K562 (cell line): ENCODE measurements around the gene MBD3. TPM values are rescaled to one million over a fixed set of nuclear protein-coding genes. Genes with fewer than 3 reads are reported as not detected.

Experiments
- ATAC-seq: fragments of 200-7000 bp; cut with Tn5 transposase; 3 replicates; pipeline ENCODE4 v1.9.1; 2020; ENCODE audit warnings: moderate library complexity
- BruUV-seq: library from RNA; stranded (reverse); fragments of 400-500 nt; replicated peaks from 2 replicates; lab custom pipeline; 2021; lab: Mats Ljungman, UMichigan
- CTCF ChIA-PET: fragments of 300-600 bp; formaldehyde crosslinking; extraction: SDS; loops from one replicate; lab custom pipeline; 2021; ENCODE audit warnings: low intra/inter-chr PET ratio; lab: Yijun Ruan, JAX
- POLR2A ChIA-PET: fragments of 300-600, 350-650 bp; sonication (Branson Sonifier 250); formaldehyde crosslinking; extraction: SDS; loops from one replicate; lab custom pipeline; 2021; ENCODE audit warnings: antibody characterized with exemption, inconsistent platforms; lab: Yijun Ruan, JAX
- DNase-seq, 4 experiments: peaks; one replicate each; pipeline versions ENCODE4 v3.0.0 to v3.0.0-alpha.2; 2011 to 2018; ENCODE audit warnings: low spot score in 3 of 4, mixed read lengths in 3 of 4; ENCODE audit errors: extremely low read depth in 1 of 4
- FAIRE-seq: peaks from 2 replicates; lab custom pipeline; 2011; peaks lifted over from hg19 to GRCh38; lab: Jason Lieb, UNC
- H2AFZ ChIP-seq: 2 replicates; pipeline ENCODE4 v1.6.0; 2011; ENCODE audit warnings: low read depth, low read length, control low read depth, inconsistent platforms
- H3K27ac ChIP-seq: fragments of 200-600 bp; 3 replicates; pipeline ENCODE4 v1.8.0; 2011; ENCODE audit warnings: low read depth, mild to moderate bottlenecking, control low read depth, inconsistent platforms, low read length, moderate library complexity, mixed read lengths; ENCODE audit errors: extremely low read depth
- H3K27me3 ChIP-seq, 2 experiments: fragments of 300-600 bp in 1 of 2; 2 replicates in 1 of 2; 3 replicates in 1 of 2; pipeline versions ENCODE4 v1.6.0 to v1.8.0; 2011; ENCODE audit warnings: inconsistent platforms in 2 of 2, low read length in 2 of 2, mild to moderate bottlenecking in 1 of 2, mixed read lengths in 1 of 2, moderate library complexity in 1 of 2; ENCODE audit not compliant: control insufficient read depth in 2 of 2, insufficient read depth in 2 of 2
- H3K36me3 ChIP-seq: fragments of 300-600 bp; 3 replicates; pipeline ENCODE4 v1.8.0; 2011; ENCODE audit warnings: mild to moderate bottlenecking, low read length, inconsistent platforms; ENCODE audit not compliant: control insufficient read depth, insufficient read depth
- H3K4me1 ChIP-seq, 2 experiments: fragments of 200-600 bp in 1 of 2; replicated peaks in 1 of 2; 2 replicates in 1 of 2; 3 replicates in 1 of 2; pipeline versions ENCODE4 v1.5.1 to v1.8.0; 2011; ENCODE audit warnings: inconsistent platforms in 2 of 2, low read length in 2 of 2, mild to moderate bottlenecking in 1 of 2, mixed read lengths in 1 of 2, moderate library complexity in 1 of 2; ENCODE audit not compliant: control insufficient read depth in 2 of 2, insufficient read depth in 2 of 2
- H3K4me2 ChIP-seq: 2 replicates; pipeline ENCODE4 v1.6.1; 2011; ENCODE audit warnings: low read length, control low read depth, inconsistent platforms, mixed read lengths; ENCODE audit not compliant: insufficient read depth
- H3K4me3 ChIP-seq: fragments of 200-600 bp; sonication (generic), shearing (Covaris generic); 2 replicates; pipeline ENCODE4 v1.5.1; 2016; ENCODE audit warnings: control low read depth, inconsistent platforms
- H3K79me2 ChIP-seq: fragments of 200-600 bp; 3 replicates; pipeline ENCODE4 v1.8.0; 2011; ENCODE audit warnings: low read length, inconsistent platforms; ENCODE audit not compliant: control insufficient read depth, insufficient read depth
- H3K9ac ChIP-seq, 2 experiments: 2 replicates each; pipeline versions ENCODE4 v1.6.0 to v1.6.1; 2011; ENCODE audit warnings: low read depth in 2 of 2, low read length in 2 of 2, control low read depth in 1 of 2, inconsistent platforms in 1 of 2, mild to moderate bottlenecking in 1 of 2, mixed read lengths in 1 of 2; ENCODE audit not compliant: insufficient read depth in 1 of 2
- H3K9me1 ChIP-seq: one replicate; pipeline ENCODE4 v1.6.0; 2011; ENCODE audit warnings: inconsistent platforms, mild to moderate bottlenecking, low read length, moderate library complexity; ENCODE audit not compliant: control insufficient read depth, insufficient read depth
- H3K9me3 ChIP-seq: replicated peaks from 2 replicates; pipeline ENCODE4 v1.5.1; 2011; ENCODE audit warnings: low read depth, low read length, inconsistent platforms; ENCODE audit not compliant: control insufficient read depth, insufficient read depth
- H4K20me1 ChIP-seq: replicated peaks from 2 replicates; pipeline ENCODE4 v1.6.1; 2011; ENCODE audit warnings: low read length, inconsistent platforms, mixed read lengths; ENCODE audit not compliant: control insufficient read depth, insufficient read depth
- GTF3C2 ChIP-seq: IDR thresholded peaks from 3 replicates; pipeline ENCODE4 v1.6.1; 2011; ENCODE audit warnings: borderline replicate concordance, mild to moderate bottlenecking, moderate library complexity; ENCODE audit not compliant: insufficient read length; ENCODE audit errors: extremely low read depth
- HCFC1 ChIP-seq: IDR thresholded peaks from 2 replicates; pipeline ENCODE4 v1.6.1; 2012; ENCODE audit warnings: low read depth, low read length, improper control_type of control experiment
- HDAC2 ChIP-seq: fragments of 450-650 bp; IDR thresholded peaks from 2 replicates; pipeline ENCODE4 v1.6.1; 2016; ENCODE audit warnings: mild to moderate bottlenecking
- MED1 ChIP-seq: sonication (generic); formaldehyde crosslinking; IDR thresholded peaks from 2 replicates; pipeline ENCODE4 v1.8.1; 2023; ENCODE audit warnings: missing genetic modification reagents, borderline replicate concordance
- MEIS2 ChIP-seq: fragments of 450-650 bp; IDR thresholded peaks from 2 replicates; pipeline ENCODE4 v1.6.1; 2014; ENCODE audit warnings: mild to moderate bottlenecking; ENCODE audit not compliant: partially characterized antibody
- NCOA6 ChIP-seq: fragments of 450-650 bp; IDR thresholded peaks from 2 replicates; pipeline ENCODE4 v1.6.1; 2017; ENCODE audit warnings: mild to moderate bottlenecking
- POLR2G ChIP-seq: fragments of 200-400 bp; formaldehyde crosslinking; IDR thresholded peaks from 2 replicates; pipeline ENCODE4 v1.6.1; 2017; ENCODE audit warnings: low read depth, mild to moderate bottlenecking, antibody characterized with exemption, low read length, moderate library complexity
- RBFOX2 ChIP-seq: fragments of 200-400 bp; formaldehyde crosslinking; IDR thresholded peaks from 2 replicates; pipeline ENCODE4 v1.6.1; 2017; ENCODE audit warnings: low read depth, mild to moderate bottlenecking, low read length, moderate library complexity
- RBM22 ChIP-seq: fragments of 200-400 bp; formaldehyde crosslinking; IDR thresholded peaks from 2 replicates; pipeline ENCODE4 v1.6.1; 2018; ENCODE audit warnings: low read length, low read depth; ENCODE audit not compliant: poor library complexity, severe bottlenecking
- ZBTB33 ChIP-seq: sonication (generic); formaldehyde crosslinking; IDR thresholded peaks from 2 replicates; pipeline ENCODE4 v1.8.1; 2023; ENCODE audit warnings: mild to moderate bottlenecking, missing genetic modification reagents
- ZNF583 ChIP-seq: fragments of 250-450 bp; sonication (Bioruptor Pico); IDR thresholded peaks from 2 replicates; pipeline ENCODE4 v1.4.0; 2020
- WGBS: fragments of 100-300 bp; shearing (Covaris generic); methylation state at CpG from one replicate; pipeline ENCODE4 v1.1.6; 2016; ENCODE audit warnings: low coverage, mixed read lengths; ENCODE audit not compliant: insufficient coverage; ENCODE audit errors: missing lambda C conversion rate; 5-methylcytosine and 5-hydroxymethylcytosine counted together
- in situ Hi-C: fragments of 300-500 bp; cut with MboI; formaldehyde crosslinking; loops from 4 replicates; pipeline ENCODE4 v1.15.0; 2018; ENCODE audit warnings: inconsistent platforms, mixed read lengths
- intact Hi-C: fragments of 100-400 bp; cut with micrococcal nuclease; formaldehyde crosslinking; loops from 2 replicates; pipeline ENCODE4 v1.14.2; 2022
- polyA plus RNA-seq, 8 experiments: library from polyadenylated mRNA; depleted of rRNA in 4 of 8; stranded (reverse) in 5 of 8; unstranded in 3 of 8; fragments of >200 nt; fragmentation: Nextera tagmentation in 2 of 8; fragmentation: Illumina TruSeq in 1 of 8; extraction: Ambion mirVana in 2 of 8; extraction: Trizol in 1 of 8; gene quantifications; 2 replicates each; pipeline versions ENCODE4 v1.2.1 to v1.2.3, GENCODE V29; 2011 to 2014; ENCODE audit warnings: inconsistent platforms in 1 of 8, missing spikeins in 1 of 8
- total RNA-seq, 7 experiments: library from RNA; depleted of rRNA in 6 of 7; stranded (reverse); fragments of >200 nt in 6 of 7; fragmentation: Illumina TruSeq in 2 of 7; extraction: Trizol in 2 of 7; gene quantifications; 2 replicates each; pipeline versions ENCODE4 v1.2.1 to v1.2.3, GENCODE V29; 2011 to 2021; ENCODE audit warnings: low replicate concordance in 1 of 7

The MBD3 gene
- total and polyA plus RNA-seq, 9 of the 15 experiments (the other 6 are each of a cell fraction or from before 2014, with no cell fraction given), result 0.24 to 137 (median 30.9) TPM

GRCh38 chr19:1584500-1585242 lies 8.0 kb downstream of the MBD3 start:
- FAIRE-seq (no peak), DNase-seq (no peak), ATAC-seq (no peak)
- POLR2A ChIA-PET, result no interaction called here
- Histone ChIP-seq H3K4me3 (no peak overlapping the region), H3K27me3 (no peaks in the 10 kb centered on the region)
- intact Hi-C loops, result no loop called here
- TF ChIP-seq GTF3C2 (no peak), MED1 (CRISPR knock-in tag) (no peak), MEIS2 (no peak), POLR2G (peak; percentile 61), RBM22 (peak; percentile 16), NCOA6 (no peak), RBFOX2 (peak; percentile 37; the same call in 1 of the 2 replicates), HDAC2 (no peak), HCFC1 (no peak), ZNF583 (CRISPR knock-in tag) (no peak), ZBTB33 (CRISPR knock-in tag) (peak; percentile 82; the same call in 1 of the 2 replicates)
- TF ChIP-seq, all 486 proteins: peak for 4
- no peak overlapping the region for H3K4me2 ChIP-seq
- WGBS, result 96% methylated on average over 53 of the region's 87 CpGs
- no peak overlapping the region for H2AFZ ChIP-seq
- H3K27ac ChIP-seq, result no peak overlapping the region
- H3K9me3 ChIP-seq, result no peaks in the 10 kb centered on the region
- CTCF ChIA-PET, result no interaction called here
- H3K36me3 ChIP-seq, result peaks cover 78% of the 10 kb centered on the region; the same call in 2 of the 3 replicates
- peaks cover 2 to 7% of the 10 kb centered on the region in 2 experiments; a peak in 4 of 5 replicates for H3K4me1 ChIP-seq
- H3K79me2 ChIP-seq, result peaks cover 47% of the 10 kb centered on the region
- H3K9ac ChIP-seq, result no peak overlapping the region
- H4K20me1 ChIP-seq, result no peaks in the 10 kb centered on the region
- no TSS peak for BruUV-seq
- no peaks in the 10 kb centered on the region for H3K9me1 ChIP-seq
- in situ Hi-C loops, result no loop called here
